Measurements from ENCODE around the gene SCAPER.

DNA sequence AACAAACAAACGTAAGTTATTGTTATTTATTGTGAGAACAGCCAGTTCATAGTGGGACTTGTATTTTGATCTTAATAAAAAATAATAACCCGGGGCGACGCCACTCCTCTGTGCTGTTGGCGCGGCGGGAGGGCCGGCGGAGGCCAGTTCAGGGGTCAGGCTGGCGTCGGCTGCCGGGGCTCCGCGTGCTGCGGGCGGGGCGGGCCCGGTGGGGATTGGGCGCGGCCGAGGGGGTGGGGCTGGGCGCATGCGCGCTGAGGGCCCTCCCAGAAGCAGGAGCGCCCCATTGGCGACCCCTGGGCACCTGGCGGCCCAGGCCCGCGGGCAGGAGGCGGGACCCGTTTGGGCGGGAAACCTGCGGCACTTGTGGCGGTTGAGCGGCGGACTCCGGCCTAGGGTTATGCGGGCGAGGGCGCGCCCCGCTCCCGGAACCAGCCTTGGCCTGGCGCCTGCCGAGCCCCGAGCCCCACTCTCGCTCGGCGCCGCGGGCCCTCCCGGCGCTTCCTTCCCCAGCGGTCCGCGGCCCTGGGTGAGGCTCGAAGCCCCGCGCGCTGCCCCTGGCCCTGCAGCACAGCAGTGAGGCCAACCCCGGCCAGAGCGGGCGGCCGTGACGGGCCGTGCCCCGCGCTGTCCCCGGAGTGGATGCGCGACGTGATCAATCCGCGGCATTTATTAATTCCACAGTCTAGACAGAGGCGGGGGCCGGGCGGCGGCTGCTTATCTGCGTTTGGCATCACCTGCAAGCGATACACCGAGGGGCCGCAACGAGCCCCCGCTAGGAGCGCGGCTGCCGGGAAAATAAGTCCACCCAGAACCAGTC, 562.5 kb downstream of the SCAPER start:
- no peak for TF ChIP-seq HNF4A (conservative IDR thresholded peaks at IDR 0.05)
- TF ChIP-seq JUND (IDR thresholded peaks at IDR 0.05) = no peak
- TF ChIP-seq CTCF (IDR thresholded peaks at IDR 0.05; ENCODE audit: low read depth, low read length, missing input control) = no peak
